Stimulated activated CD4-positive, alpha-beta T cell treated with anti-CD3 and anti-CD28 coated beads, Interleukin-1b, Interleukin-23, amount 100 ng/mL, for 1 hour (primary cell): ENCODE measurements around the gene PDXDC1.
"Not testable (repeated sequence)": the region's sequence is repeated elsewhere in the genome, so short reads cannot be mapped to it uniquely, and the experiment has no call there.

Source experiments
- DNase-seq, 2 donors: peaks; one replicate each; pipeline ENCODE4 v3.0.0-alpha.2; 2020; ENCODE audit warnings: low read depth in 2 of 2

PDXDC1 gene

GRCh38 chr16:15062085-15062810 lies 87.4 kb downstream of the PDXDC1 start:
- not testable (repeated sequence) for DNase-seq

- DNase-seq, result not testable (repeated sequence)
These were observed 91.1 kb downstream of the PDXDC1 start for GRCh38 chr16:15065961-15066360.

GRCh38 chr16:15066690-15067089 lies 91.9 kb downstream of the PDXDC1 start:
- DNase-seq, result not testable (repeated sequence)

GRCh38 chr16:15071013-15071412 lies 96.2 kb downstream of the PDXDC1 start:
- not testable (repeated sequence) for DNase-seq

- not testable (repeated sequence) for DNase-seq
These were observed 97.3 kb downstream of the PDXDC1 start for GRCh38 chr16:15071916-15072769.

- no peak for DNase-seq
These were observed 98.3 kb downstream of the PDXDC1 start for GRCh38 chr16:15073101-15073500.

GRCh38 chr16:15076161-15076560 lies 101.3 kb downstream of the PDXDC1 start:
- not testable (repeated sequence) for DNase-seq

- not testable (repeated sequence) for DNase-seq
These were observed 106.1 kb downstream of the PDXDC1 start for GRCh38 chr16:15080883-15081282.

GRCh38 chr16:15082788-15083187 lies 108.0 kb downstream of the PDXDC1 start:
- DNase-seq, result not testable (repeated sequence)

- not testable (repeated sequence) for DNase-seq
These were observed 115.9 kb downstream of the PDXDC1 start for GRCh38 chr16:15090663-15091269.

GRCh38 chr16:15093571-15093954 lies 118.7 kb downstream of the PDXDC1 start:
- not testable (repeated sequence) for DNase-seq

- DNase-seq, result peak; percentile 52 to 71
These were observed 119.4 kb downstream of the PDXDC1 start, which contains the start of gene RRN3 for GRCh38 chr16:15093955-15094827. RRN3 (minus strand) TSS chr16:15094272; CDS start chr16:15094233, 39 bp downstream.

- not testable (repeated sequence) for DNase-seq
These were observed 121.8 kb downstream of the PDXDC1 start for GRCh38 chr16:15096583-15096972.

GRCh38 chr16:15099366-15099909 lies 124.6 kb downstream of the PDXDC1 start:
- DNase-seq, result not testable (repeated sequence)

GRCh38 chr16:15100372-15100987 lies 125.7 kb downstream of the PDXDC1 start:
- DNase-seq, result not testable (repeated sequence)

GRCh38 chr16:15127641-15128425 lies 153.0 kb downstream of the PDXDC1 start:
- DNase-seq, result not testable (repeated sequence)

GRCh38 chr16:15130256-15130932 lies 155.6 kb downstream of the PDXDC1 start:
- DNase-seq, result not testable (repeated sequence)

- not testable (repeated sequence) for DNase-seq
These were observed 156.3 kb downstream of the PDXDC1 start for GRCh38 chr16:15130943-15131700.
